Stimulated activated naive CD8-positive, alpha-beta T cell treated with anti-CD3 and anti-CD28 coated beads, Interleukin-15, Interleukin-2, amounts not matched to agents 100 U/mL and 50 U/mL, for 24 hours (primary cell): ENCODE data around the gene PDZRN4.
A peak's percentile ranks its signal among the peaks of the same experiment; 100 is the strongest.
"Not testable (repeated sequence)": the region's sequence is repeated elsewhere in the genome, so short reads cannot be mapped to it uniquely, and the experiment has no call there.

Source experiments
- ATAC-seq: fragments of 150-1000 bp; cut with Tn5 transposase; one replicate; pipeline ENCODE4 v1.10.0; 2021
- DNase-seq: peaks from one replicate; pipeline ENCODE4 v3.0.0; 2021

PDZRN4 gene

DNA sequence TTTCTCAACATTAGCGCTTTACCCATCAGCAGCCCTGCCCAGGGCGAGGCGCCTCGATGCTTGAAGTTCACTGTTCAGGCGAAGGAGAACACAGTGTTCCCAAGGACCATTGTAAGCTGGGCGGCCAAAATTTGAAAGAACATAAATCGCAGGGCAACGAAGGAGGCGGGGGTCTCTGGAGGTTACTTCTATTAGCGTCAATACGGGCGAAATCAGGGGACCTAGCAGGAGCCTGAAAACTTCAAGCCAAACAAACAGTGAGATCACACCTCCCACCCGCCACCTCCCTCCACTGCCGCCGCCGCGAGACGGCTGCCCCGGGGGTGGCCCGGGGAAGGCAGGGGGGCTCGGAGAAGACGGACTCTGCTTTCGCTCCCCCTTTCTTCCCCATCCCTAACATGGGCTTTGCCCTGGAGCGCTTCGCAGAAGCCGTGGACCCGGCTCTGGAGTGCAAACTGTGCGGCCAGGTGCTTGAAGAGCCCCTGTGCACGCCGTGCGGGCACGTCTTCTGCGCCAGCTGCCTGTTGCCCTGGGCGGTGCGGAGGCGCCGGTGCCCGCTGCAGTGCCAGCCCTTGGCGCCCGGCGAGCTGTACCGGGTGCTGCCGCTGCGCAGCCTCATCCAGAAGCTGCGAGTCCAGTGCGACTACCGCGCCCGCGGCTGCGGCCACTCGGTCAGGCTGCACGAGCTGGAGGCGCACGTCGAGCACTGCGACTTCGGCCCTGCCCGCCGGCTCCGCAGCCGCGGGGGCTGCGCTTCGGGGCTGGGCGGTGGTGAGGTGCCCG, at the start of gene PDZRN4:
TSS of gene PDZRN4 (plus strand) at position 263 of the 783 bp plus-strand sequence.
- ATAC-seq, result peak; percentile 28
- no peak for DNase-seq

DNA sequence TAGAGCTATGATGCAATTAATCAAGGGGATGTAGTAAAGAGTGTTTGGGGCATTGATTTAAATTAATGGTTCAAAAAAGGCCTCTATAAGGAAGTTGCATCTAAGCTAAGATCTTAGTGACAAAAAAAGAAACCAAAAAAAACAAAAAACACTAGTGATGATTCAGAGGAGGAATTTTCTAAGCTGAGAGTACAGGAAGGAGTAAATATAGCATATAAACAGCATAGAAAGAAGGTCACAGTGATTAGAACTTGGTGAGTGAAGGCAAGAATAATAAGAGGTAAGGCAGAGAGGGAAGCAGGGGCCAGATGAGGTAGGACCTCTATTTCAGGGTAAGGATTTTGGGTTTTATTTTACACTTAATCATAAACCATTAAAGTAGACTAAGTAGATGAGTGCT, 48.0 kb upstream of the PDZRN4 start:
- DNase-seq, result no peak
- ATAC-seq, result no peak

DNA sequence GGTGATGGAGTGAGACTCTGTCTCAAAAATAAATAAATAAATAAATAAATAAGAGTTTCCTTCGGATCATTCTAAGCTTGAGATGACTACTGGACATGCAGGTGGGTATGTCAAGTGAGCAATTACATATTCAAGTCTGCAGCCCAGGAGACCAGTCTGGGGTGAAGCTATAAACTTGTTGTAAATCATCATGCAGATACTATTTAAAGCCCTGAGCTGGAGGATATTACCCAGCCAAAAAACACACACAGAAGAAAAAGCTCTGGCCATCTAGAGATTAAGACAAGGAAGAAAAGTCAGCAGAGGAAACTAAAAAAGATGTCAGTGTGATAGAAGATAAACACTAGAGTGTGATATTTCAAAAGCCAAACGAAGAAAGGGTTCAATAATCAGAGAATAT, 47.0 kb upstream of the PDZRN4 start:
- ATAC-seq, result no peak
- no peak for DNase-seq

DNA sequence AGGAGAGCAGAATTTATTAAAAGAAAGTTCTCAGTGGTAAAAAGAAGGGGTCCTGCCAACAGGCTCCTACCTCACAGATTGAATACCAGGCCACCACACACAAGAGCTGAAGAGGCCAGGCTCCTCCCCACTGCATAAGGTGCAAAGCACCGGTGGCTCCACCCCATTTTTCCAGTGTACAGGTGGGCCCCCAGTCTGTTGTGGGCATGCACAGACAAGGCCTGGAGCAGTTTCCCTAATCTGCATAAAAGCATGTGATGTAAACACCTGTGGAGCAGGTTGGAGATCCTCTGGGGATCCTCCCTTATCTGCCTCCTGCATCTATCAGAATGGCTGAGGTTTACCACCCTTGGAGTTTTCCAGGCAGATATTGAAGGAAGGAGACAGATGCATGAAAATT, 45.7 kb upstream of the PDZRN4 start:
- ATAC-seq, result no peak
- no peak for DNase-seq

DNA sequence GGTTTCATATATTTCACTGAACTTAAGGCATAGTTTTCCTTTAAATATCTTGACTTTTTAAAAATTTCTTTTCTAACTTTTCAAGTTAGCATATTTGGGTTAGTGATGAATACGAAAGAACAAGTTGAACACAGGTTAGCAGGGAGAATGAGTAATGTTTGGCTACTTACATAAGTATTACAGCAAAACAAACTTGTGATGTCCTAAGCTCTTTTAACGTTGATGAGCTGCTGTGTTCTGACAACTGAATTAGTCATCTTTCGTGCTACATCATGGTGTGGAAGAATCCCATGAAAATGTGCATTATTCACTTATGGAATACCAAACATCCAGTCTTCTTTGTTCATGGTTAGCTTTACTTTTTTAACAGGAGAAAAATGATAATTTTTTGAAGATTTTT, 36.3 kb upstream of the PDZRN4 start:
- no peak for DNase-seq
- no peak for ATAC-seq

DNA sequence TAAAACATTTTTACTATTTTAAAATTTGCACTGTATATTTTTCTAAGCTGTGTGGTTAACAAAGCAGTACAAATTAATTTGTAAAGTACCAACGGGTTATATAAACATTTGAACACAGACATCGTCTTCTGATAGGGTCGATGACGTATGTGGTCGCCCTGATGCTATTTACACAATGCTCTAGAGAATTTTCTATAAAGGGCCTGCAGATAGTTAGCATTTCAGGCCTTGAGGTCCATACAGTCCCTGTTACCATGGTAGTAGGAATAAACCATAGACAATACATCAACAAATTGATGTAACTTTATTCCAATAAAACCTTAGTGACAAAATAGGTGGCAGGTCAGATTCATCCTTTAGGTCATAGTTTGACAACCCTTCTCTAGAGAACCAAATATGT, 25.7 kb upstream of the PDZRN4 start:
- no peak for ATAC-seq
- no peak for DNase-seq

DNA sequence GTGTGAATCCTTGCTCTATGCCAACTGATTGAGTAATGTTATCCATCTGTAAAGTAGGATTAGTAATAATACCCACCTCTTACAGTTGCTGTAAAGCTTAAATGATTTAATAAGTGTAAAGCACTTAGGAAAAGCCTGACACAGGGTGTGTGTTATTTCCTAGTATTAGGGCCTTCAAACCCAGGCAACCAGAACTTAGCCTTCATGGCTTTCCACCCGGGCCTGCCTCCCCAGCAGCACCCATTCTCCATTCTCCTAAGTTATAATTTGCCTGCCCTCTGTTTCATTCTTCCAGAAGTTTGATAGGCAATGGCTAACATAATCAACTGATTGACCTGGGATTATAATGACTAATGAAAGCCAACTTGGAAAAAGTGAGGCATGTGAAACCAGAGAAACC, 20.4 kb upstream of the PDZRN4 start:
- ATAC-seq (no peak), DNase-seq (no peak)

DNA sequence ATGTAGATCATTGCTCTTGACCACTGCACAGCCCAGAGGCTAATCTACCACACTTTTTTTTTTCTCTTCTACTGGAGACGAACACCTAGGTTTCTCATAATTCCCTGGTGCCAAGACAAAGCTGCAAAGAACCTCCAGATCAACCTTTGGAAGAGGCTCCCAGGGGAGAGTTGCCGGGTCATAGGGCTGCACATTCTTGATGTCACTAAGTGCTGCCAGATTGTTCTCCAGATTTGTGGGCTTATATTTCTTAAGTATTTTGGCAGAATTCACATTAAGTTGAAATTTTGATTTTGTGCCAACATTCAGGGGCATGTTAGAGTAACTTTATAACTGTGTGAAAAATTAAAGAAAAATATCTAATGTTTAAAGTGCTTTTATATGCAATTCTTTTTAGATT, 13.5 kb upstream of the PDZRN4 start:
- DNase-seq (no peak), ATAC-seq (no peak)

DNA sequence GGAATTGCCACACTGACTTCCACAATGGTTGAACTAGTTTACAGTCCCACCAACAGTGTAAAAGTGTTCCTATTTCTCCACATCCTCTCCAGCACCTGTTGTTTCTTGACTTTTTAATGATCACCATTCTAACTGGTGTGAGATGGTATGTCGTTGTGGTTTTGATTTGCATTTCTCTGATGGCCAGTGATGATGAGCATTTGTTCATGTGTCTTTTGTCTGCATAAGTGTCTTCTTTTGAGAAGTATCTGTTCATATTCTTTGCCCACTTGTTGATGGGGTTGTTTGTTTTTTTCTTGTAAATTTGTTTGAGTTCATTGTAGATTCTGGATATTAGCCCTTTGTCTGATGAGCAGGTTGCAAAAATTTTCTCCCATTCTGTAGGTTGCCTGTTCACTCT, 8.6 kb upstream of the PDZRN4 start:
- ATAC-seq, DNase-seq: not testable (repeated sequence)

DNA sequence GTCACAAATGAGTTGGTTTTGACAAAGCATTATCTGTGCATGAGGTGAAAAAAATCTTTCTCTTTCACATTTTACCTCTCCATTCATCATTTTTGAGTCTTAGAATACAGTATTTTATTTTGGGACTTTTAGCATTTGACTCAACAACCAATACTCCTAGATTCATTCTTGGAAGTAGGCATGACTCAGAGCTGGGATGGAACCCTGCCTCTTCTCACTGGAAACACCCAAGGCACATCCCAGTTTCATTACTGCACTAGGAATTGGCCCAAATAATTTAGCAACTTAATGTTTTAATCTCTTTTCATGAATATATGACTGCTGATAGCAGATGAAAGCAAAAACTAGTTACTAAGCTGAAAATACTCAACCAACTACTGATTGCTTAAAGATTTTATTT, 3.3 kb upstream of the PDZRN4 start:
- no peak for DNase-seq
- ATAC-seq, result no peak

DNA sequence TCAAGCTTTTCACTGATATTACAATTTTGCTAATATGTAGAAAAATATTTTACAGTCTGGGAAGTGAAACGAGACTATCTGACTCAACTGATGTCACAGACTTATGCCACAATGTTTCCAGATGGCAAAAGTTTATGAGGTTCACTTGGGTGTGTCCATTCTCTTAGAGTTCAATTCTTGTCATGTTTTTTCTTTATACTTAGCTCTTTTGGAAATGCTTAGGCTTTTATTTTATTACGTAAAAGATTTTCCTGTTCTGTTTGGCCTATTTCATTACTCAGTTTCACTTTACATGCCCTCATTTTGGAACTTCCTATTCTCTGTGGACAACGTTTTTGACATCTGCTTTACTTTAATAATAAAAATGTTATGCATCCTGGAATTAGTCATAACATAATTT, 2.1 kb upstream of the PDZRN4 start:
- DNase-seq, result no peak
- no peak for ATAC-seq

DNA sequence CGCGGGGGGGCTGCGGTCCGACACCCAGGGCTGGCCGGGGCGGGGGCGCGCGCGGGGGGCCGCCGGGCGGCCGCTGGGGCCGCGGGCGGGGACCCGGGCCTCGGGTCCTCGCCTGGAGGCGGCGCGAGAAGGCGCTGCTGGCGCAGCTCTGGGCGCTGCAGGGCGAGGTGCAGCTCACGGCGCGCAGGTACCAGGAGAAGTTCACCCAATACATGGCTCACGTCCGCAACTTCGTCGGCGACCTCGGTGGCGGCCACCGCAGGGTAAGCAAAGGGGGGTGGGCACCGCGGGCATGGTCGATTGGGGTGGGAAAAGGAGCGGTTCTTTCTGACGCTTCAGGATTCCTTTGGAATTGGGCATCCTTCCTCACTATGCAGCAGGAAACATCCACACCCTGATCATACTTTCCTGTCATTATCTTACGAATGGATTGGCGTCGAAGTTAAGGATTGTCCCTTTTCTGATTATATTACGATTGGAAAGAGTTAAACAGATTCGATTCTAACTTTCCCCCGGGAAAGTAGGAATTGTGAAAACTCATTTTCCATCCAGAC, 798 bp downstream of the PDZRN4 start:
- DNase-seq (no peak), ATAC-seq (no peak)

DNA sequence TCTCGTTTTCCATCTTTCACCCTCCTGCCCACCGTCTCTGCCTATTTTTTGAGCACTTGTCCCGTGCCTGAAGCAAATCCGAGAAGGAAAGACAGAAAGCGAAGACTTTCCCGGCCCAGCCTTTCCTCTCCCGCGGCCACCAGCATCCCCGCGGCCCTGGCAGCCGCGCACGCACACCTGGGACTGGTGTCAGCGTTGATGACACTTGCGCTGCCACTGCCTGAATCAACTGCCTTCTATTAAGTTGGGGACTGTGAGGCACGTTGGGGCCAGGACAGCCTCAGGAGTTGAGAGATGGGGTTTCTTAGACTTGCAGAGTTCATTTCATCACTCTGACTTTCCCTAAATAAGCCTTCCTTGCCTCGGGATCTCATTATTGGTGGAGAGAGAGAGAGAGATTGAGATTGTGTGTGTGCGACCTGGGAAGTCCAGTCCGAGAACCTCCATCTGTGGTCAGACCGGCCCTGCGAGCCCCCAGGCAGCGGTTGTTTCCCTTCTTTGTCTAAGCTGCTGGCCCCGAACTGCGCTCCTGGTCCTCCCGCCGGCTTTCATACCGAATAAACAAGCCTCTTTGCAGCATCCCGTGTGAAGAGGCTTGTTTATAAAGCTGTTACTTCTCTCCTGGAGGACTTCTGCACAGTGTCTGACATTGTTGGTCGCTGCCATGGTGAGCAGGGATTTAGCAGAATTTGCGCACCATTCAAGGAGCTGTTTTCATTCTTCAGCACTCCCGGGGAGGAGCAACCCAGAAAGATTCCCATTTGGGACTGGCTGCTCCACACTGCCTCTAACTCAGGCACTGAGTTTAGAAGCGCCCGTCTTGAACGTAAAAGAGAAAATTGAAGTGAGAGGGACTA, 1.5 kb downstream of the PDZRN4 start:
- DNase-seq, result no peak
- ATAC-seq, result no peak

DNA sequence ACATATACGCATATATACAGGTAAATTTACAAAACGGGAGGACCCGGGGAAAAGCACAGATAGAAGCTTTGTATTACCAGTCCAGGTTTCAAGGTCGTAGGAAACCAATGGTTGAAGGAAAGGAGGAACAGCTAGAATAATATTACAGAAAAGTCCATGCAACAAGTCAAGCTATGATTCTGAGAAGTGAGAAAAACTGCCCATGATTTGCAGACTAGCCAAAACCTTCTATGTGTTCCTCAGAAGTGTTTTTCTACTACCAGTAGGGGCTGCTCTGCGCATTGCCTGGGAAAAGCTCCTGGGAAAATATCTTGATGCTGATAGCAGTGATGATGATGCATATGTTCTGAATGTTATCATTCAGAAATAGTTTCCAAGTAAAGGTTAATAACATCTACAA, 2.2 kb downstream of the PDZRN4 start:
- DNase-seq, result no peak

DNA sequence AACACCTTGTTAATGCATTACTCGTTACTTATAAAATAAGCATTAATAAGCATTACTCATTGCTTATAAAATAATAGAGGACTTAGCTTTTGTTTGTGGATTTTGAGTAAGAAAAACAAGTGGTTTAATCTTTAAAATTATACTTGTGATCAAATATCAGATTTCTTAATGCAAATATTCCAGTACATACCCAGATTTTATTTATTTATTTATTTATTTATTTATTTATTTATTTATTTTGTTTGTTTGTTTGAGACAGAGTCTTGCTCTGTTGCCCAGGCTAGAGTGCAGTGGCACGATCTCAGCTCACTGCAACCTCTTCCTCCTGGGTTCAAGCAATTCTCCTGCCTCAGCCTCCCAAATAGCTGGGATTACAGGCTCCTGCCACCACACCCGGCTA, 3.4 kb downstream of the PDZRN4 start:
- ATAC-seq, DNase-seq: not testable (repeated sequence)

More for the DNA sequence above, 2.2 kb downstream of the PDZRN4 start:
- no peak for ATAC-seq

DNA sequence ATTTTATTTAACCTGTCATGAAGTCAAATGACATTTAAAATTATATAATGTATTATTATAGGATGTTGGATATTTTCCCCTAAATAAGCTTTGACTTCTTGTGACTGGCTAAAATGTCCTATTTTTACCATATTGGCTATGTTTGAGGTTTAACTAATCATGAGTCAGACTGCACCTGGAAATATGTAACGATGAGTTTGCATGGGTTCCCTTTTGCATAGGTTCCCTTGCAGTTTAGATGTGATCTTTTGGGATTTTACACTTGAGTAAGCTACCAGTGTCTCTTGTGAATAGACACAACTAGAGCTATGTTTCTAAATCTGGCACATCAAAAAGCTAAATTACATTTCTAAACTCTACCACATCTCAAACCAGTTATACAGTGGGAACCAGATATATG, 5.2 kb downstream of the PDZRN4 start:
- DNase-seq (no peak), ATAC-seq (no peak)

DNA sequence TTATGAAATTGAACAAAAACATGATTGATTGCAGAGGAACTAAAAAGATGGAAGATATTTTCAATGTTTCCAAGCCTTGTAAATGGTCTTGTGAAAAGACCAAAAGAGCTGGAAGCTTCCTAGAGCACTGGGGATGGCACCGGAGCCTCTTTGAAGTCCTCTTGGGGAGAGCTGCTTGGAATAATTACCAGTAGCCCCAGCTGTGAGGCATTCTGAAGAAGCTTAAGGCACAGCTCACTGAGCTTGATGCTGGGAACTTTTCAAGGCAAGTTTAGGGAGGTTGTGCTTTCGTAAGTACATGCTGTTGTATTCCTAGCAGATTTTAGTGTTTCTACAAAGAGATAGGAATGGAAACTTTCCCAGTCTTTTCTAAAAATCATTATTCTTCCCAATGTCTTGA, 13.9 kb downstream of the PDZRN4 start:
- no peak for DNase-seq
- ATAC-seq, result no peak

DNA sequence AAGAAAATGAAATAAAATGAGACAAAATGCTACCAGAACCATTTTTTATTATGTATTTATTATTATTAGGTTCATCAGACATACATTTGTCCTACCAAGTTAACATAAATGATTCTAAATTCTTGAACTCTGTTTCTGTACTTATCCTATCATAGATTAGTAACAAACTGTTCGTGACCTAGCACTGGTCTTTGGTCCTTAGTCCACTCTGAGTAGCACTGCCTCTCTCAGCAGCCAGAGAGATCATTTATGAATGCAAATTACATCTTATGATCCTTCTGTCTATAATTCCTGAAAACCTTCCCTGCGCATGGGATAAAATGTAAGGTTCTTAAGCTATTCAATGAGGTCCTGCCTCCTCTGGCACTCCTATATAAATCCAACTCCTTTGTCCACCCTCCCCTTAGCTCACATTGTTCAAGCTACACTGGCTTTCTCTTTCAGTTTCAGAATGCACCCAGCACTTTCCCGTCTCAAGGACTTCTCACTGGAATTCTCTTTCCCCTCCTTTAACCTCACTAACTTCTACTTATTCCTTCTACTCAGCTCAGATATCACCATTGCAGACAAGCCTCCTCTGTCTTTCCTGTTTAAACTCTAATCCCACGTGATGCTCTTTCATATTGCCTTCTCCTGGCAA, 17.1 kb downstream of the PDZRN4 start:
- no peak for ATAC-seq

DNA sequence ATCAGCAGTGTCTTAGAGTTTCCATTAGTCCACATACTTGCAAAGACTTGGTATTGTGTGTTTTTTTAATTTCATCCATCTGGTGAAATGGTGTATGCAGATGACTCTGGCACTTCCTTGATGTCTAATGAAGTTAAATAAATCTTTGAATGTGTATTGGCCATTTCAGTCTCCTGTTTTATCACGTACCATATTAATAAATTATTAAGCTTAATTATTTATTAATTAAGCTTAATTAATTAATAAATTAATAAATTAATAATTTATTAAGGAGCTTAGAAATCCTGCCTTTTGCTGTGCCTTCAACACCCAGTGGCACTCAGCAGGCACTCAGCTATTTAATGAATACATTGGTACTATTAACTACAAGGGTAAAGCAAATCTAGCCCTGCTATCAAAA, 18.2 kb downstream of the PDZRN4 start:
- no peak for DNase-seq
- no peak for ATAC-seq

More for the DNA sequence above, 17.1 kb downstream of the PDZRN4 start:
- no peak for DNase-seq

DNA sequence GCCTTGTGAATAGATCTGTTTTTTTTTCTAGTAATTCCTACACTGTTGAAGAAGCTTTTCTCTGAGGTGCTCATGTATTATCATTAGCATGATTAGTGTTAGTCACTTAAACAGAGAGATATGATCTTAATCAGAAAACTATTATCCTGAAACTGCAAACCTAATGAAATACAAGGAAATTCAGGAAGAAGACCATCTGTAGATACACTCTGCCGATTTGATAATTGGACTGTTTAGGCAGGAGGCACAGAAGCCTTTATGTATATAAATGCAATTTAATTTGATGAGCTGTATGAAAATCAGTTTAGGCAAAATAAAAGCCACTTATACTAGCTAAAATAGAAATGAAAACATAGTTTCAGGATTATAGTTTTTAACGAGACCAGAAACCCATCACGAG, 23.3 kb downstream of the PDZRN4 start:
- no peak for ATAC-seq

DNA sequence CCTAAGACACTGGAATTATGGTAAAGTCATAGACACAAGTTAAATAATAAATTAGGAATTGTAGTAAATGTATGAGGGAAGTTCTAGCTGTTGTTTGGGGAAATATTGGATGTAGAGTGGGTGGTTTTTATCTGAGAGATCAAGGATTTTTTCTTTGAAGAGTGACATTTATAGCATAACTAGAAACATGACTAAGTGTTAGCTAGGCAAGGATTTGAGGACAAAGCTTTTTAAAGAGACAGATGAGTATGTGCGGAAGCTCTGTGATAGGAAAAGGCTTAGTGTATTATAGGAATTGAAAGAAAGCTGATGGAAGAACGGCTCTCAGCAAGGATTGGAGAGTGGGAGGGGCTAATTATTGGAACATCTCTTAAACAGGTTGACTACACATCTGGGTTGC, 24.5 kb downstream of the PDZRN4 start:
- DNase-seq (no peak), ATAC-seq (no peak)

More for the DNA sequence above, 23.3 kb downstream of the PDZRN4 start:
- DNase-seq, result no peak

DNA sequence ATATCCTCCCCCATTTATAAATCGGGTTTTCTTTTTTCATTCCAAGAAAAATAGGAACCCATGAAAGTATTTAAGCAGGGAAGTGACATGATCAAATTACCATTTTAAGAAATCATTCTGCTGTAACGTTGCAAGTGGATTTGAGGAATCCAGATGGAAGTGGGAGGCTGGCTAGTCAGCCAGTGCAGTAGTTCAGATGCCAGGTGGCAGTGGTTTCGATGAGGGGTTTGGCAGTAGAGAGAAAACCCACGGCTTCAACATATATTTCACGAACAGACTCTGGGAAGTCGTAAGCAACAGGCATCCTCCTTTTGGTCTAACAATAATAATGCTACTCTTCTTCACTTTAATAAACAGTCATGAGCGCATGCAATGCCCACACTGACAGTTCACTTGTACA, 25.0 kb downstream of the PDZRN4 start:
- ATAC-seq, result no peak
- no peak for DNase-seq

DNA sequence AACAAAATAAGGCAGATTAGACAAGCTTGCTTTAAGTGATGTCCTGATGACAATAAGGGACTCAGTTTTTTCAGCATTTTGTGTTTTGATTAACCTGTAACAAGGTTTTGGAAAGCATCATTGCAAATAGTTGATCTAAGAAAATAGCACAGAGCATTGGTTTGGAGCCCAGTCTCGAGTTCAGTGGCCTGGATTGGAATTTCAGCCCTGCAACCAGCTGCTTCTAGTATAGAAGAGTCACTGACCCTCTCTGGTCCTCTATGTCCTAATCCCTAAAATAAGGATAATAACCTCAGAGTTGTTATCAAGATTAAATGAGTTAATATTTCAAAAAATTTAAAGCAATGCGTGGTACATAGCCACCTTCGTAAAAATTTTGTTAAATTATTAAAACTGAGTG, 25.5 kb downstream of the PDZRN4 start:
- no peak for ATAC-seq

More for the DNA sequence above, 25.5 kb downstream of the PDZRN4 start:
- DNase-seq, result no peak
